Calu3 (cell line): ENCODE data around the gene PHPT1. TPM values are rescaled to one million over a fixed set of nuclear protein-coding genes. Genes with fewer than 3 reads are reported as not detected.
A peak's percentile ranks its signal among the peaks of the same experiment; 100 is the strongest.

Source experiments
- BruUV-seq: library from RNA; stranded (reverse); fragments of 400-500 nt; replicated peaks from 2 replicates; lab custom pipeline; 2021; lab: Mats Ljungman, UMichigan
- CTCF ChIA-PET: fragments of 300-600 bp; sonication (Branson Sonifier 250); formaldehyde crosslinking; loops from one replicate; lab custom pipeline; 2022; ENCODE audit warnings: antibody characterized with exemption; lab: Charles Lee
- DNase-seq: peaks from one replicate; pipeline ENCODE4 v3.0.0; 2022
- H3K27ac Mint-ChIP-seq: one replicate; pipeline ENCODE4 v1.8.0; 2022; ENCODE audit warnings: mixed read lengths; ENCODE audit not compliant: unreplicated experiment
- H3K27me3 Mint-ChIP-seq: one replicate; pipeline ENCODE4 v1.8.0; 2022; ENCODE audit warnings: mixed read lengths; ENCODE audit not compliant: unreplicated experiment
- H3K36me3 Mint-ChIP-seq: one replicate; pipeline ENCODE4 v1.8.0; 2022; ENCODE audit warnings: mild to moderate bottlenecking, moderate library complexity, mixed read lengths; ENCODE audit not compliant: insufficient read depth, unreplicated experiment
- H3K4me1 Mint-ChIP-seq: one replicate; pipeline ENCODE4 v1.8.0; 2022; ENCODE audit warnings: mild to moderate bottlenecking, low read depth, mixed read lengths; ENCODE audit not compliant: unreplicated experiment
- H3K4me3 Mint-ChIP-seq: one replicate; pipeline ENCODE4 v1.8.0; 2022; ENCODE audit warnings: mild to moderate bottlenecking, low read depth, moderate library complexity, mixed read lengths; ENCODE audit not compliant: unreplicated experiment
- H3K9me3 Mint-ChIP-seq: one replicate; pipeline ENCODE4 v1.8.0; 2022; ENCODE audit warnings: low read depth, mixed read lengths; ENCODE audit not compliant: unreplicated experiment
- CTCF ChIP-seq: fragments of 200-600 bp; IDR thresholded peaks from one replicate; pipeline ENCODE4 v1.8.0; 2022; ENCODE audit warnings: antibody characterized with exemption; ENCODE audit not compliant: unreplicated experiment
- intact Hi-C: fragments of 100-400 bp; cut with micrococcal nuclease; formaldehyde crosslinking; loops from one replicate; pipeline ENCODE4 v1.10.0; 2022; ENCODE audit not compliant: unreplicated experiment
- total RNA-seq: library from RNA; stranded (reverse); gene quantifications from 2 replicates; pipeline ENCODE4 v1.2.3, GENCODE V29; 2022

Gene PHPT1
- total RNA-seq, 1 experiment from 2014 or later = 48.7 TPM

- Mint-ChIP-seq H3K27ac (no peak overlapping the region), H3K36me3 (peaks cover 24% of the 10 kb centered on the region), H3K9me3 (no peaks in the 10 kb centered on the region), H3K27me3 (no peaks in the 10 kb centered on the region), H3K4me1 (peaks cover 8% of the 10 kb centered on the region), H3K4me3 (no peak overlapping the region)
- TF ChIP-seq CTCF = no peak
- BruUV-seq = no TSS peak
- DNase-seq = no peak
- intact Hi-C loops = no loop called here
- CTCF ChIA-PET = no interaction called here
These were observed 10.6 kb upstream of the PHPT1 start for GRCh38 chr9:136838314-136839228.

GRCh38 chr9:136839229-136840139, 9.7 kb upstream of the PHPT1 start:
- no peak overlapping the region for H3K4me3 Mint-ChIP-seq
- CTCF ChIA-PET = no interaction called here
- TF ChIP-seq CTCF = no peak
- no peak for DNase-seq
- peaks cover 8% of the 10 kb centered on the region for H3K4me1 Mint-ChIP-seq
- no peaks in the 10 kb centered on the region for H3K27me3 Mint-ChIP-seq
- H3K9me3 Mint-ChIP-seq = no peaks in the 10 kb centered on the region
- no TSS peak for BruUV-seq
- H3K27ac Mint-ChIP-seq = no peak overlapping the region
- intact Hi-C loops = no loop called here
- peaks cover 29% of the 10 kb centered on the region for H3K36me3 Mint-ChIP-seq

- no peak for DNase-seq
- TSS peak; percentile 65 for BruUV-seq
These were observed 8.9 kb upstream of the PHPT1 start for GRCh38 chr9:136840140-136840876.

More at GRCh38 chr9:136840140-136840876, 8.9 kb upstream of the PHPT1 start:
- TF ChIP-seq CTCF = no peak
- H3K4me3 Mint-ChIP-seq = no peak overlapping the region
- intact Hi-C loops = no loop called here
- H3K36me3 Mint-ChIP-seq = peaks cover 24% of the 10 kb centered on the region
- H3K27ac Mint-ChIP-seq = no peak overlapping the region
- H3K27me3 Mint-ChIP-seq = no peaks in the 10 kb centered on the region
- no peaks in the 10 kb centered on the region for H3K9me3 Mint-ChIP-seq
- peaks cover 8% of the 10 kb centered on the region for H3K4me1 Mint-ChIP-seq
- CTCF ChIA-PET = no interaction called here
